22Rv1 (cell line): ENCODE measurements around the gene DSP.

Experiments
- ZFX ChIP-seq: fragments of 450-650 bp; IDR thresholded peaks from 2 replicates; pipeline ENCODE4 v1.6.1; 2017; ENCODE audit warnings: antibody characterized with exemption, borderline replicate concordance
- TF ChIP-seq, protein P1 (sequence below): fragments of 450-650 bp; IDR thresholded peaks from 2 replicates; pipeline ENCODE4 v1.5.1; 2017; ENCODE audit warnings: mild to moderate bottlenecking

DNA sequence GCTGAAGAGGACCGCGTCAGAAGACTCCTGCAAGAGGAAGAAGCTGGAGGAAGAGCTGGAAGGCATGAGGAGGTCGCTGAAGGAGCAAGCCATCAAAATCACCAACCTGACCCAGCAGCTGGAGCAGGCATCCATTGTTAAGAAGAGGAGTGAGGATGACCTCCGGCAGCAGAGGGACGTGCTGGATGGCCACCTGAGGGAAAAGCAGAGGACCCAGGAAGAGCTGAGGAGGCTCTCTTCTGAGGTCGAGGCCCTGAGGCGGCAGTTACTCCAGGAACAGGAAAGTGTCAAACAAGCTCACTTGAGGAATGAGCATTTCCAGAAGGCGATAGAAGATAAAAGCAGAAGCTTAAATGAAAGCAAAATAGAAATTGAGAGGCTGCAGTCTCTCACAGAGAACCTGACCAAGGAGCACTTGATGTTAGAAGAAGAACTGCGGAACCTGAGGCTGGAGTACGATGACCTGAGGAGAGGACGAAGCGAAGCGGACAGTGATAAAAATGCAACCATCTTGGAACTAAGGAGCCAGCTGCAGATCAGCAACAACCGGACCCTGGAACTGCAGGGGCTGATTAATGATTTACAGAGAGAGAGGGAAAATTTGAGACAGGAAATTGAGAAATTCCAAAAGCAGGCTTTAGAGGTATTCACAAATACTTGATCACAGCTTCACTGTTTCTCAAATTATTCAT is 39.6 kb downstream of the DSP start:
- TF ChIP-seq, protein P1, sequence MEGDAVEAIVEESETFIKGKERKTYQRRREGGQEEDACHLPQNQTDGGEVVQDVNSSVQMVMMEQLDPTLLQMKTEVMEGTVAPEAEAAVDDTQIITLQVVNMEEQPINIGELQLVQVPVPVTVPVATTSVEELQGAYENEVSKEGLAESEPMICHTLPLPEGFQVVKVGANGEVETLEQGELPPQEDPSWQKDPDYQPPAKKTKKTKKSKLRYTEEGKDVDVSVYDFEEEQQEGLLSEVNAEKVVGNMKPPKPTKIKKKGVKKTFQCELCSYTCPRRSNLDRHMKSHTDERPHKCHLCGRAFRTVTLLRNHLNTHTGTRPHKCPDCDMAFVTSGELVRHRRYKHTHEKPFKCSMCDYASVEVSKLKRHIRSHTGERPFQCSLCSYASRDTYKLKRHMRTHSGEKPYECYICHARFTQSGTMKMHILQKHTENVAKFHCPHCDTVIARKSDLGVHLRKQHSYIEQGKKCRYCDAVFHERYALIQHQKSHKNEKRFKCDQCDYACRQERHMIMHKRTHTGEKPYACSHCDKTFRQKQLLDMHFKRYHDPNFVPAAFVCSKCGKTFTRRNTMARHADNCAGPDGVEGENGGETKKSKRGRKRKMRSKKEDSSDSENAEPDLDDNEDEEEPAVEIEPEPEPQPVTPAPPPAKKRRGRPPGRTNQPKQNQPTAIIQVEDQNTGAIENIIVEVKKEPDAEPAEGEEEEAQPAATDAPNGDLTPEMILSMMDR: no peak
- no peak for TF ChIP-seq ZFX
